ENCODE data around the gene ENTREP3. TPM values are rescaled to one million over a fixed set of nuclear protein-coding genes. Genes with fewer than 3 reads are reported as not detected.

ENTREP3 gene
- total RNA-seq, 4 donors from 2014 or later = 5.6 to 12.0 (median 7.8) TPM

GRCh38 chr1:155300024-155300423 lies 44.7 kb upstream of the ENTREP3 start:
- Histone ChIP-seq H3K27ac (no peak overlapping the region), H3K27me3 (peaks cover under 1% of the 10 kb centered on the region), H3K4me3 (replicated peaks in 1 of 3) (no peak overlapping the region), H3K36me3 (no peaks in the 10 kb centered on the region), H3K4me1 (peaks cover 4% of the 10 kb centered on the region in 2 donors), H3K9me3 (no peaks in the 10 kb centered on the region)
- intact Hi-C loops (cut with DNase I) = no loop called here
- WGBS, 2 donors = 90 to 99% methylated on average over 8 of the region's 8 CpGs
- DNase-seq = no peak
- no peak for TF ChIP-seq POLR2A (IDR thresholded peaks at IDR 0.05)
- no peak for TF ChIP-seq CTCF (IDR thresholded peaks at IDR 0.05)

GRCh38 chr1:155297384-155297783 lies 42.1 kb upstream of the ENTREP3 start:
- Histone ChIP-seq H3K4me1 (peaks cover 5% of the 10 kb centered on the region in 2 donors), H3K9me3 (no peaks in the 10 kb centered on the region), H3K27me3 (peaks cover 8% of the 10 kb centered on the region), H3K36me3 (no peaks in the 10 kb centered on the region), H3K4me3 (replicated peaks in 1 of 3) (no peak overlapping the region), H3K27ac (no peak overlapping the region)
- 56 to 62% methylated on average over 7 of the region's 7 CpGs for WGBS, 2 donors
- no peak for DNase-seq
- no peak for TF ChIP-seq CTCF (IDR thresholded peaks at IDR 0.05)
- no peak for TF ChIP-seq POLR2A (IDR thresholded peaks at IDR 0.05)
- intact Hi-C loops (cut with DNase I) = no loop called here

GRCh38 chr1:155296661-155297060 lies 41.4 kb upstream of the ENTREP3 start:
- WGBS, 2 donors = 87 to 90% methylated on average over 3 of the region's 3 CpGs
- Histone ChIP-seq H3K4me1 (peaks cover 5% of the 10 kb centered on the region in 2 donors), H3K36me3 (no peaks in the 10 kb centered on the region), H3K4me3 (replicated peaks in 1 of 3) (no peak overlapping the region), H3K27me3 (peaks cover 8% of the 10 kb centered on the region), H3K27ac (no peak overlapping the region), H3K9me3 (no peaks in the 10 kb centered on the region)
- DNase-seq = no peak
- TF ChIP-seq CTCF (IDR thresholded peaks at IDR 0.05) (no peak), POLR2A (IDR thresholded peaks at IDR 0.05) (no peak)
- intact Hi-C loops (cut with DNase I) = no loop called here

GRCh38 chr1:155295942-155296267 lies 40.6 kb upstream of the ENTREP3 start:
- Histone ChIP-seq H3K4me3 (replicated peaks in 1 of 3) (no peak overlapping the region), H3K27ac (no peak overlapping the region), H3K36me3 (no peaks in the 10 kb centered on the region), H3K27me3 (peaks cover 8% of the 10 kb centered on the region), H3K9me3 (no peaks in the 10 kb centered on the region), H3K4me1 (peaks cover 5% of the 10 kb centered on the region in 2 donors)
- TF ChIP-seq POLR2A (IDR thresholded peaks at IDR 0.05) = no peak
- TF ChIP-seq CTCF (IDR thresholded peaks at IDR 0.05) = no peak
- intact Hi-C loops (cut with DNase I) = no loop called here
- WGBS, 2 donors = 71 to 83% methylated on average over 7 of the region's 7 CpGs
- no peak for DNase-seq

GRCh38 chr1:155295183-155295941 lies 40.1 kb upstream of the ENTREP3 start:
- Histone ChIP-seq H3K4me1 (peaks cover 5% of the 10 kb centered on the region in 2 donors), H3K27ac (no peak overlapping the region), H3K4me3 (replicated peaks in 1 of 3) (no peak overlapping the region), H3K36me3 (no peaks in the 10 kb centered on the region), H3K9me3 (no peaks in the 10 kb centered on the region), H3K27me3 (peaks cover 8% of the 10 kb centered on the region)
- TF ChIP-seq CTCF (IDR thresholded peaks at IDR 0.05) (no peak), POLR2A (IDR thresholded peaks at IDR 0.05) (no peak)
- DNase-seq = no peak
- intact Hi-C loops (cut with DNase I) = no loop called here
- WGBS, 2 donors = 11 to 17% methylated on average over 24 to 29 of the region's 47 CpGs

Measured in thyroid gland (tissue), 4 donors.